ENCODE data around the gene HELB.

The HELB gene

GRCh38 chr12:66352197-66352596 lies 49.9 kb downstream of the HELB start:
- peak; percentile 59 for TF ChIP-seq CTCF (IDR thresholded peaks at IDR 0.05; ENCODE audit: insufficient read depth, low read depth, low read length, missing control alignments)
- DNase-seq (ENCODE audit: low read depth): peak; percentile 54
- H3K4me3 ChIP-seq (ENCODE audit: low read length): no peak overlapping the region

GRCh38 chr12:66352899-66353298 lies 50.6 kb downstream of the HELB start:
- no peak for TF ChIP-seq CTCF (IDR thresholded peaks at IDR 0.05; ENCODE audit: insufficient read depth, low read depth, low read length, missing control alignments)
- no peak for DNase-seq (ENCODE audit: low read depth)
- no peak overlapping the region for H3K4me3 ChIP-seq (ENCODE audit: low read length)

- TF ChIP-seq CTCF (IDR thresholded peaks at IDR 0.05; ENCODE audit: insufficient read depth, low read depth, low read length, missing control alignments): no peak
- DNase-seq (ENCODE audit: low read depth): no peak
- no peak overlapping the region for H3K4me3 ChIP-seq (ENCODE audit: low read length)
Observed at GRCh38 chr12:66354291-66354690, 52.0 kb downstream of the HELB start.

- DNase-seq (ENCODE audit: low read depth): no peak
- TF ChIP-seq CTCF (IDR thresholded peaks at IDR 0.05; ENCODE audit: insufficient read depth, low read depth, low read length, missing control alignments): no peak
- no peak overlapping the region for H3K4me3 ChIP-seq (ENCODE audit: low read length)
Observed at GRCh38 chr12:66359300-66359699, 57.0 kb downstream of the HELB start.

- TF ChIP-seq CTCF (IDR thresholded peaks at IDR 0.05; ENCODE audit: insufficient read depth, low read depth, low read length, missing control alignments): no peak
- no peak overlapping the region for H3K4me3 ChIP-seq (ENCODE audit: low read length)
- DNase-seq (ENCODE audit: low read depth): peak; percentile 37
Observed at GRCh38 chr12:66361703-66362102, 59.4 kb downstream of the HELB start.

- H3K4me3 ChIP-seq (ENCODE audit: low read length): no peak overlapping the region
- no peak for TF ChIP-seq CTCF (IDR thresholded peaks at IDR 0.05; ENCODE audit: insufficient read depth, low read depth, low read length, missing control alignments)
- peak; percentile 40 for DNase-seq (ENCODE audit: low read depth)
Observed at GRCh38 chr12:66365718-66366490, 63.6 kb downstream of the HELB start.

Measured in epithelial cell of esophagus (primary cell).